Right cardiac atrium (tissue), 5 donors: ENCODE data around the gene NCKAP5. TPM values are rescaled to one million over a fixed set of nuclear protein-coding genes. Genes with fewer than 3 reads are reported as not detected.

Experiments used
- ATAC-seq, 2 donors: fragments of 200-7000 bp; cut with Tn5 transposase; one replicate each; pipeline versions ENCODE4 v1.8.0 to v1.9.1; 2020; ENCODE audit warnings: moderate library complexity in 2 of 2, mild to moderate bottlenecking in 1 of 2
- DNase-seq, 3 donors: peaks; one replicate each; pipeline ENCODE4 v3.0.0-alpha.2; 2020
- H3K27ac ChIP-seq: one replicate; pipeline ENCODE4 v1.5.1; 2013; ENCODE audit warnings: mild to moderate bottlenecking, low read length, control low read depth, moderate library complexity
- H3K27me3 ChIP-seq: one replicate; pipeline ENCODE4 v1.6.1; 2013; ENCODE audit not compliant: control insufficient read depth, insufficient read depth
- H3K4me1 ChIP-seq: one replicate; pipeline ENCODE4 v1.6.1; 2013; ENCODE audit warnings: low read length; ENCODE audit not compliant: control insufficient read depth, insufficient read depth
- H3K4me3 ChIP-seq: one replicate; pipeline ENCODE4 v1.5.1; 2013; ENCODE audit warnings: low read length, control low read depth
- H3K9me3 ChIP-seq: one replicate; pipeline ENCODE4 v1.6.1; 2013; ENCODE audit warnings: low read length; ENCODE audit not compliant: control insufficient read depth
- WGBS: extraction: QIAGEN DNeasy Blood & Tissue Kit; methylation state at CpG from one replicate; pipeline ENCODE4 v1.1.7; 2013; 5-methylcytosine and 5-hydroxymethylcytosine counted together
- intact Hi-C, 4 donors: fragments of 100-400 bp; cut with DNase I; formaldehyde crosslinking; loops; one replicate each; pipeline versions ENCODE4 v1.11.0 to v1.14.0; 2022 to 2023
- polyA plus RNA-seq: library from polyadenylated mRNA; stranded (reverse); fragments of 200-250 nt; gene quantifications from one replicate; pipeline ENCODE4 v1.2.3, GENCODE V29; 2013
- total RNA-seq, 4 donors: library from RNA; stranded (reverse); fragmentation: NEBNext Ultra II Directional; extraction: Animal tissue kit (Norgen Biotek cat#: 25700); gene quantifications; one replicate each; pipeline ENCODE4 v1.2.1, GENCODE V29; 2021
- donor health status: healthy with polysubstance abuse.
- donor health status: DM: no; HTN: yes; CAD: no.
- donor health status: DM: no; HTN: no; CAD: no.
- donor health status: DM: no; HTN: yes; CAD: no; lungs with severe emphysema.
- donor health status: DM: yes; HTN: yes; CAD: no.

Gene NCKAP5
- total and polyA plus RNA-seq, 5 donors: 3.8 to 11.1 (median 7.3) TPM

DNA sequence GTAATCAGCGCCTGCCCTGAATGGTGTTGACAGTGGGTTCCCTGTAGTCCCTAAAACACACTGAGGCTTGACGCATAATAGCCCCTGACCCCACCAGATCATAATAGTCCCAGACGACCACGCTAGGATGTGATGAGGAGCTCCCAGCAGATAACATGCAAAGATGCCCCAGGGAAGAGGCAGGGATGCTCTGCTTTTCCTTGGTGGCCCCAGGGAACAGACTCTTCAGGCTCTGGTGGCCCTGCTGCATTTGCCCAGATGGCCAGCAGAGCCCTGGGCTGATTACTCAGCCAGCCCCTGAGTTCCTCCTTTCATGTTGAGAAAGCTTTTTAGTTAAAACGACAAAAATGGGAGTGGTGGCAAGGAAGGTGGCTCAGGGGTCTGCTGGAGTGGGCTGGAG is 5.9 kb upstream of the NCKAP5 start:
- ATAC-seq (no peak), DNase-seq (no peak)
- intact Hi-C loops: loop anchor here in 2 of 4 donors (10.0 kb wide), 2 partner anchors 201 to 211 kb away; no protein-coding TSS in a partner anchor
- Histone ChIP-seq H3K27ac (no peak overlapping the region), H3K4me1 (no peaks in the 10 kb centered on the region), H3K27me3 (no peaks in the 10 kb centered on the region), H3K4me3 (no peak overlapping the region), H3K9me3 (no peaks in the 10 kb centered on the region)
- WGBS: 73% methylated on average over 5 of the region's 5 CpGs

DNA sequence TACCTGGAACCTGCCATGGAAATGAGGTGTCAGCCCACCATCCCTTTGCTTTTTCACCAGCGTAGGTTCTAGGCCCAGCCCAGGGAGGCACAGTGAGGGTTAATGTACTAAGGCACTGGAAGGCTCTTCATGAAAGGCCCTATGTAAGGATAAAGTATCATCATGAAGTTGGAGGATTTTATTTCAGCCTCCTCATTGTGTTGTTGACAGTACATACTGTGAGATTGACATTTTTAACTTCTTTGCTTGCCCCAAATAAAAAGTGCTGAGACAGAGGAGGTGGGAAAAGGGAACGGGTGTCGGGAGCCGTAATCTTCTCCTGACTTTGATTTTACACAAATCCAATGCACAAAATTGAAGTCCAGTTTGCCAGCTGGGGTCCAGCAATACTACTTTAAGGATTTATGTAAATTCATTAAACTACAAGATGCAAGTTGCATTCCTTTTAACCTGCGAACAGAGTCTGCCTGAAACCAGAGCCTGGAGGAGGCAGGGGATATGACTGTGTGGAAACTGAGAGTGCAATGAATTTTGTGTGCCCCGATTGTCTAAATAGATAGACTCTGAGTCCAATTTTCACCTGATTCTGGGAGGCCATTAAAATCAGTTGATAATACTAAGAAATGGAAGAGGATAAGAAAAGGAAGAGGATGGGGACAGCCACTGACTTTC is 5.4 kb upstream of the NCKAP5 start:
- Histone ChIP-seq H3K27me3 (no peaks in the 10 kb centered on the region), H3K4me1 (no peaks in the 10 kb centered on the region), H3K9me3 (no peaks in the 10 kb centered on the region), H3K27ac (no peak overlapping the region), H3K4me3 (no peak overlapping the region)
- no peak for ATAC-seq
- DNase-seq: no peak
- 76% methylated on average over 6 of the region's 6 CpGs for WGBS
- intact Hi-C loops: loop anchor here in 2 of 4 donors (10.0 kb wide), 2 partner anchors 201 to 211 kb away; no protein-coding TSS in a partner anchor

DNA sequence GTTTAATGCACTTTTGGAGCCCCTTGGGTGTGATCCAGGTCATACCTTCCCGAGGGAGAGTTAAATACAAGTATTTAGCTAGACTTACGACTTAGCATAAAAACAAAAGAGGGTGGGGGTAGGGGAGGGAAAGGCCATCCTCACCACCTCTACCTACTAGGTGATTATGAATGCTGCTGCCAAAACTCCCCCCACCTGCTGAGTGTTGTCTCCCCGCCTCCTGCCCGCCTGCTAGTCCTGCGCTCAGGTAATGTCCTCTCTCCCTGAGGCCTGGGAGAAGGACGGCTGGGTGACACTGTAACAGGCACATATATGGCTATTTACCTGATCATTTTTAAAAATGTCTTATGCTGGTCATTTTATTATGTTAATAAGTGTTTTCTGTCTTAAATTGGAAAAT is 3.0 kb upstream of the NCKAP5 start:
- no peak overlapping the region for H3K4me3 ChIP-seq
- H3K27me3 ChIP-seq: no peaks in the 10 kb centered on the region
- H3K4me1 ChIP-seq: peaks cover 2% of the 10 kb centered on the region
- no peak for ATAC-seq
- H3K9me3 ChIP-seq: no peaks in the 10 kb centered on the region
- H3K27ac ChIP-seq: no peak overlapping the region
- intact Hi-C loops: loop anchor here in 2 of 4 donors (10.0 kb wide), 2 partner anchors 204 to 214 kb away; no protein-coding TSS in a partner anchor
- no peak for DNase-seq
- 90% methylated on average over 6 of the region's 6 CpGs for WGBS

DNA sequence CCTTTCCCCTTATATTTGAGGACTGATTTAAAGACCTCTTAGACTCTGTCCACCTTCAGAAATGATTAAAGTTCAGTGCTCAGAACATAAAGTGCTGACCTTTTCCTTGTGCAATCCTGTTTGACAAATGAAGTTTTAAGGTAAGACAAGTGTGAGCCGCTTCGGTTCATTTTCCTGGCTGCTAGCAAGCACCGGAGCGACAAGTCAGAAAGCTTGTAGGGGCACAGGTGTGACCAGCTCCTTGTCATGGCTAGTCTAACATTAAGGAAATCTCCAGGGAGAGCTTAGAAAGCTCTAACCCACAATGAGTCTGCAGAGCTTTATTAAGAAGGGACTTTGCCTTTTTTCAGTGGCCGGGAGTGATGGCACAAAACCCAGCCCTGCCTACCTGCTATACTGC is 2.3 kb upstream of the NCKAP5 start:
- Histone ChIP-seq H3K27me3 (no peaks in the 10 kb centered on the region), H3K9me3 (no peaks in the 10 kb centered on the region), H3K4me1 (peaks cover 2% of the 10 kb centered on the region), H3K4me3 (no peak overlapping the region), H3K27ac (no peak overlapping the region)
- 94% methylated on average over 5 of the region's 5 CpGs for WGBS
- DNase-seq: no peak
- no peak for ATAC-seq
- intact Hi-C loops: loop anchor here in 2 of 4 donors (10.0 kb wide), 2 partner anchors 204 to 214 kb away; no protein-coding TSS in a partner anchor

DNA sequence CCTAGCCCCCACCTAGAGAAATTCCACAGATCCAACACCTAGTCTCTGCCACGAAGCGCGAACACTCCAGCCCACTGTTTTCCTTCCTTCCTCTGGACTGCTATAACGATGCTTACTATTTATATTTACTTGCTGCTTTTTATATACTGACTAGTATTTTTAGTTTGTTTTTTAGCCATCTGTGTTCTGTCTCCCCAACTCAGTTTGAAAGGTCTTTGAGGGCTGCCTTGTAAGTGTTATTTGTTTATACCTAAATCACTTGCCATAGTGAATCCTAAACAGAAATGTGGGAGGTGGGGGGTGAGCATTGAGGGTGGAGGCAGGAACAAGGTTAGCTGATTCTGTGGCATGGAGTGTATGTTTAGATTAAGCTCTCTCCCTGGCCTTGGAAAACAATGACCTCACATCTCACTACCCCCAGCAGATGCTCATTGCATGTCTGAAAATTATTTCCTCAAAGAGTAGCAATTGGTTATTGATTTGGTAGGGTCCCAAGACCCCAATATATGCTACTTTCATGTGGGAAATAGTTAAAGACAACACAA is 1.1 kb upstream of the NCKAP5 start:
- DNase-seq: no peak
- no peaks in the 10 kb centered on the region for H3K27me3 ChIP-seq
- H3K4me3 ChIP-seq: no peak overlapping the region
- no peak for ATAC-seq
- peaks cover 2% of the 10 kb centered on the region for H3K4me1 ChIP-seq
- WGBS: 36% methylated on average over 4 of the region's 4 CpGs
- H3K9me3 ChIP-seq: no peaks in the 10 kb centered on the region
- intact Hi-C loops: loop anchor here in 2 of 4 donors (10.0 kb wide), 2 partner anchors 205 to 215 kb away; no protein-coding TSS in a partner anchor
- no peak overlapping the region for H3K27ac ChIP-seq

DNA sequence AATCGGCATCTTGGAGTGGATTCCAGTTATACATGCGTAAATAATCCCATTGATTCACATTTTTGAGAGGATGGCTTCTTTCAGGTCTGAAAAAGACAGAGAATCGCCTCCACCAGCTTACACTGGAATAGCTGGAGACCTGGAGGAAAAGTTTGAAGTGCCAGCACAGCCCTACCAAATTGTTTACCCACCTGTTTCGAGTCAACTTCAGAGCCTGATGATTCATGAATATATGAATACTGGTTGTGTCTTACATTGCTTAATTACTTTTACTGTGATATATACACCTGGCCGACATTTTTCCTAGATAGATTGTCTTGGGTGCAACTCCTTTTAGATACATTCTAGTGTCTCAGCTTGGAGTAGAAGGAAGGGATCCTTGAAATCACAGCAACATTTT is 335 bp upstream of the NCKAP5 start:
- peaks cover 2% of the 10 kb centered on the region for H3K4me1 ChIP-seq
- intact Hi-C loops: loop anchor here in 2 of 4 donors (10.0 kb wide), 2 partner anchors 206 to 216 kb away; no protein-coding TSS in a partner anchor
- H3K9me3 ChIP-seq: no peaks in the 10 kb centered on the region
- 47% methylated on average over 5 of the region's 5 CpGs for WGBS
- no peak overlapping the region for H3K27ac ChIP-seq
- no peaks in the 10 kb centered on the region for H3K27me3 ChIP-seq
- DNase-seq (no peak), ATAC-seq (no peak)
- H3K4me3 ChIP-seq: peak overlapping the region; percentile 39

DNA sequence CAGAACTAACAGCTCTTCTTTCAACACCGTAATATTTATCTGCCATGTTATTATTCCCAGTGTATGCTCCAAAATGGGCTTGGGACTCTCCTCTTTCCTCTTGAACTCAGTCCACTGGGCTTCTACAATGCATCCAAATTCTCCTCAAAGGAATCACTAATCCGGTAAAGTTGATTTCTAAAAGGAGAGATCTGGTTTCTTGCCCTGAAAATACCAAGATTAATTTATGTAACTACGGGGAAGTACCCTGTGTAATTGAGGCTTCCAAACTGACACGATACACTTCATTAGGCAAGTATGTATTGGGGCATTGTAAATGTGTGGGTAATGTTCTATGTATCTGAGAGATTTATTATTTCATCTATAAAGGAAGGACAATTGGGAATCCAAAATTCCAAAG is 5.7 kb downstream of the NCKAP5 start:
- no peak overlapping the region for H3K27ac ChIP-seq
- no peak overlapping the region for H3K4me3 ChIP-seq
- DNase-seq (no peak), ATAC-seq (no peak)
- H3K9me3 ChIP-seq: no peaks in the 10 kb centered on the region
- WGBS: 80% methylated on average over 4 of the region's 4 CpGs
- H3K27me3 ChIP-seq: no peaks in the 10 kb centered on the region
- peaks cover 2% of the 10 kb centered on the region for H3K4me1 ChIP-seq
- intact Hi-C loops: loop anchor here in 2 of 4 donors (10.0 kb wide), 2 partner anchors 212 to 222 kb away; no protein-coding TSS in a partner anchor

DNA sequence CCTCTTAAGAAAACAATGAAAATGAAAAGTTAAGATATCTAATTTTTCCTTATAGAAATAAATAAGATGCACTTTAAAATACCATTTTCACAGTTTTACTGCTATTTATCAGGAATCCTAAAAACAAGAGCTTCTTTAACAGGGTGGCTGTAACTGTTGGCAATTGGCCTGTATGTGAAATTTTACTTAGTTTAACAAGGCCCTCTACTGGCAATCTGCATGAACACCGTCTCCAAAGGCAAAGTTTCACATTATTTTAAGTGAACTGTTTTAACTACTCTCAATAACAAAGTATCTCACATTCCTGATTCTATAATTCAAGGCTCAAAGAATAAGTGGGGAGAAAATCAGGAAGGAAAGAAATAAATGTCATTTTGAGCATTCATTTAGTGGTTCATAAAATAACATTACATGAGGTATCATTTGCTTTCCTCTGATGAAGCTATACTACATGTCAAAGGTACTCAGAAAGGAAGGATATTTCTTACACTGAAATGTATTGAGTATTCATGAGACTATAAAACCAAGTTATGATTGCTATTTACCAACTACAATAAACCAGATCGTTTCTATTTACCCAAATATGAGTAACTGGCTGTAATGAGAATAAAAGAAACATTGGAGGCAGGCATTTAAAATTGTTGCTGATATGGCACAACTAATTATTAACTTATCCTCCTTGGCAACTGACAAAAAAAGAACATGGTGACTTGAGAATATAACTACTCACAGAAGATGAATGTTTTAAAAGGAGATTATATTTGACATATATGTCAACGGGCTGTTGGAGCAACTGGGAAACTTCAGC is 7.0 kb downstream of the NCKAP5 start:
- WGBS: 41% methylated on average over 3 of the region's 3 CpGs
- ATAC-seq: no peak
- Histone ChIP-seq H3K4me3 (no peak overlapping the region), H3K27ac (no peak overlapping the region), H3K27me3 (no peaks in the 10 kb centered on the region), H3K4me1 (no peaks in the 10 kb centered on the region), H3K9me3 (no peaks in the 10 kb centered on the region)
- intact Hi-C loops: loop anchor here in 2 of 4 donors (10.0 kb wide), 2 partner anchors 214 to 224 kb away; no protein-coding TSS in a partner anchor
- DNase-seq: no peak

DNA sequence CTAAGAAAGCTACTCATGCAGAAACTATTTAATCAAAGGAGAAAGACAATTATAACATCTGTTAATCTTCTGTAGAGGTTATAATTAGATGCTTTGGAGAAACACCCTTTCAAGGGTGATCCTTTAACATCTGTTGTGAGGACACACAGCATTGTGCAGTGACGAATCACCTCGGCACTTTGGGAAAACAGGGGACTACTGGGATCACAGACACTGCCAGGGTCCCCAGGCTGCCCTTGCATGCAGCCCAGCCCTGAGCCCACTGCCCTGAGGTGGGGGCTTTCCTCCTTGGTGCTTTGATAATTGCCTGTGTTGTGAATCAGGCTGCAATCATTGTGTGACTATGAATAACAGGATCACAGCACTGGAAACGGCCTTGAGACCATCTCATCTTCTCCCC is 10.6 kb downstream of the NCKAP5 start:
- ATAC-seq (no peak), DNase-seq (no peak)
- Histone ChIP-seq H3K4me1 (no peaks in the 10 kb centered on the region), H3K9me3 (no peaks in the 10 kb centered on the region), H3K27me3 (no peaks in the 10 kb centered on the region), H3K4me3 (no peak overlapping the region), H3K27ac (no peak overlapping the region)
- 59% methylated on average over 3 of the region's 3 CpGs for WGBS
- intact Hi-C loops: no loop called here

GRCh38 chr2:133553838-133554408 is 14.3 kb downstream of the NCKAP5 start:
- 87% methylated on average over 2 of the region's 2 CpGs for WGBS
- intact Hi-C loops: no loop called here
- no peaks in the 10 kb centered on the region for H3K9me3 ChIP-seq
- DNase-seq (no peak), ATAC-seq (no peak)
- H3K4me1 ChIP-seq: no peaks in the 10 kb centered on the region
- H3K27me3 ChIP-seq: no peaks in the 10 kb centered on the region
- H3K4me3 ChIP-seq: no peak overlapping the region
- no peak overlapping the region for H3K27ac ChIP-seq
